Keratinocyte (primary cell): ENCODE measurements around the gene ACOXL. TPM values are rescaled to one million over a fixed set of nuclear protein-coding genes. Genes with fewer than 3 reads are reported as not detected.

ENCODE experiments used
- DNase-seq: peaks from one replicate; pipeline ENCODE4 v3.0.0-alpha.2; 2011; ENCODE audit warnings: low read depth, missing footprints, low spot score
- FAIRE-seq: peaks from 2 replicates; lab custom pipeline; 2011; peaks lifted over from hg19 to GRCh38; lab: Jason Lieb, UNC
- H2AFZ ChIP-seq: 2 replicates; pipeline ENCODE4 v1.6.0; 2012; ENCODE audit warnings: low read length, control low read depth, inconsistent platforms; ENCODE audit not compliant: control insufficient read depth
- H3K27ac ChIP-seq: 2 replicates; pipeline ENCODE4 v1.5.1; 2011; ENCODE audit warnings: low read length; ENCODE audit not compliant: control insufficient read depth, insufficient read depth
- H3K27me3 ChIP-seq: 3 replicates; pipeline ENCODE4 v1.6.0; 2011; ENCODE audit warnings: low read length; ENCODE audit not compliant: control insufficient read depth, insufficient read depth; ENCODE audit errors: extremely low read depth
- H3K36me3 ChIP-seq, 2 experiments: 2 replicates in 1 of 2; 3 replicates in 1 of 2; pipeline ENCODE4 v1.5.1; 2011; ENCODE audit warnings: low read length in 2 of 2, mild to moderate bottlenecking in 1 of 2; ENCODE audit not compliant: control insufficient read depth in 2 of 2, insufficient read depth in 2 of 2; ENCODE audit errors: extremely low read depth in 1 of 2
- H3K4me1 ChIP-seq: 3 replicates; pipeline ENCODE4 v1.5.1; 2011; ENCODE audit warnings: low read length; ENCODE audit not compliant: control insufficient read depth, insufficient read depth; ENCODE audit errors: extremely low read depth
- H3K4me2 ChIP-seq: 3 replicates; pipeline ENCODE4 v1.6.0; 2011; ENCODE audit warnings: low read depth, low read length; ENCODE audit not compliant: control insufficient read depth, insufficient read depth; ENCODE audit errors: extremely low read depth
- H3K4me3 ChIP-seq, 3 experiments: fragments of 200-600 bp in 1 of 3; sonication (generic) in 1 of 3; 2 replicates in 2 of 3; 3 replicates in 1 of 3; pipeline ENCODE4 v1.5.1; 2011 to 2016; ENCODE audit warnings: low read length in 3 of 3, mild to moderate bottlenecking in 3 of 3, control low read depth in 2 of 3, inconsistent platforms in 1 of 3, low read depth in 1 of 3, mixed read lengths in 1 of 3, mixed run types in 1 of 3, moderate library complexity in 1 of 3; ENCODE audit not compliant: control insufficient read depth in 2 of 3, insufficient read depth in 2 of 3; ENCODE audit errors: extremely low read depth in 1 of 3
- H3K79me2 ChIP-seq: 2 replicates; pipeline ENCODE4 v1.6.0; 2012; ENCODE audit warnings: low read length; ENCODE audit not compliant: control insufficient read depth, insufficient read depth
- H3K9ac ChIP-seq: 3 replicates; pipeline ENCODE4 v1.6.0; 2011; ENCODE audit warnings: low read length; ENCODE audit not compliant: control insufficient read depth, insufficient read depth; ENCODE audit errors: extremely low read depth
- H3K9me1 ChIP-seq: 3 replicates; pipeline ENCODE4 v1.6.0; 2011; ENCODE audit warnings: low read length; ENCODE audit not compliant: control insufficient read depth, insufficient read depth; ENCODE audit errors: extremely low read depth
- H3K9me3 ChIP-seq: 2 replicates; pipeline ENCODE4 v1.5.1; 2012; ENCODE audit warnings: low read depth, low read length; ENCODE audit not compliant: control insufficient read depth
- H4K20me1 ChIP-seq: 3 replicates; pipeline ENCODE4 v1.6.0; 2011; ENCODE audit warnings: low read length; ENCODE audit not compliant: control insufficient read depth, insufficient read depth; ENCODE audit errors: extremely low read depth
- CTCF ChIP-seq, 3 experiments: IDR thresholded peaks in 1 of 3; conservative IDR thresholded peaks in 1 of 3; optimal IDR thresholded peaks in 1 of 3; 2 replicates in 2 of 3; 3 replicates in 1 of 3; pipeline versions ENCODE3 to v1.5.1; 2011; ENCODE audit warnings: low read length in 3 of 3, mild to moderate bottlenecking in 3 of 3, moderate library complexity in 2 of 3, control low read depth in 1 of 3, inconsistent platforms in 1 of 3; ENCODE audit not compliant: insufficient read depth in 2 of 3; ENCODE audit errors: extremely low read depth in 1 of 3
- EZH2 ChIP-seq: IDR thresholded peaks from one replicate; pipeline ENCODE4 v1.6.1; 2012; ENCODE audit warnings: inconsistent platforms, mild to moderate bottlenecking, low read length, moderate library complexity
- dilution Hi-C: fragments of 300-500 bp; cut with MboI; formaldehyde crosslinking; loops from one replicate; pipeline ENCODE4 v1.7.0; 2020; ENCODE audit warnings: low sequenced_read_pairs; ENCODE audit not compliant: extremely low pct_ligation_motif_present
- polyA plus RNA-seq, 5 experiments: library from polyadenylated mRNA; depleted of rRNA in 3 of 5; stranded (reverse) in 3 of 5; stranded (forward) in 1 of 5; unstranded in 1 of 5; fragments of >200 nt; gene quantifications; 1 replicate in 1 of 5; 2 replicates in 3 of 5; 3 replicates in 1 of 5; pipeline versions ENCODE4 v1.2.1 to v1.2.3, GENCODE V29; 2011 to 2012; ENCODE audit warnings: missing spikeins in 2 of 5, low read depth in 1 of 5, low replicate concordance in 1 of 5

ACOXL gene
- polyA plus RNA-seq, 1 donor (not counting 4 experiments of a cell fraction or from before 2014, with no cell fraction given): 0.04 TPM

- Histone ChIP-seq H3K4me2 (no peak overlapping the region), H3K9ac (no peak overlapping the region), H3K27ac (no peak overlapping the region), H3K4me1 (no peaks in the 10 kb centered on the region), H3K79me2 (no peaks in the 10 kb centered on the region), H3K9me1 (no peaks in the 10 kb centered on the region), H3K9me3 (no peaks in the 10 kb centered on the region), H4K20me1 (no peaks in the 10 kb centered on the region), H3K4me3 (no peak overlapping the region), H3K36me3 (no peaks in the 10 kb centered on the region), H2AFZ (no peak overlapping the region), H3K27me3 (no peaks in the 10 kb centered on the region)
- no peak for DNase-seq
- dilution Hi-C loops: no loop called here
- no peak for TF ChIP-seq EZH2
- no peak for TF ChIP-seq CTCF (optimal IDR thresholded peaks at IDR 0.05 in 1 of 3, IDR thresholded peaks at IDR 0.05 in 1 of 3, conservative IDR thresholded peaks at IDR 0.05 in 1 of 3; ENCODE audit: extremely low read depth in 1 of 3, insufficient read depth in 2 of 3, low read length in 3 of 3)
- peak; percentile 26 for FAIRE-seq
These were observed 374.3 kb downstream of the ACOXL start for GRCh38 chr2:111106706-111107105.

GRCh38 chr2:111108745-111109271 lies 376.4 kb downstream of the ACOXL start:
- H3K27ac ChIP-seq: no peak overlapping the region
- DNase-seq (no peak), FAIRE-seq (peak; percentile 41)
- dilution Hi-C loops: no loop called here
- no peaks in the 10 kb centered on the region for H3K36me3 ChIP-seq
- TF ChIP-seq CTCF (optimal IDR thresholded peaks at IDR 0.05 in 1 of 3, IDR thresholded peaks at IDR 0.05 in 1 of 3, conservative IDR thresholded peaks at IDR 0.05 in 1 of 3; ENCODE audit: extremely low read depth in 1 of 3, insufficient read depth in 2 of 3, low read length in 3 of 3) (no peak), EZH2 (no peak)
- no peaks in the 10 kb centered on the region for H4K20me1 ChIP-seq
- no peak overlapping the region for H2AFZ ChIP-seq
- no peaks in the 10 kb centered on the region for H3K79me2 ChIP-seq
- H3K27me3 ChIP-seq: no peaks in the 10 kb centered on the region
- H3K9me3 ChIP-seq: no peaks in the 10 kb centered on the region
- no peaks in the 10 kb centered on the region for H3K9me1 ChIP-seq
- no peak overlapping the region for H3K4me2 ChIP-seq
- H3K4me3 ChIP-seq: no peak overlapping the region
- H3K4me1 ChIP-seq: no peaks in the 10 kb centered on the region
- H3K9ac ChIP-seq: no peak overlapping the region
